Hematopoietic multipotent progenitor cell treated with erythropoietin and hydrocortisone succinate and interleukin-3 and kit ligand, for 4 days (in vitro differentiated cells): ENCODE measurements around the gene OR13A1.
"Not testable (repeated sequence)": the region's sequence is repeated elsewhere in the genome, so short reads cannot be mapped to it uniquely, and the experiment has no call there.

Experiments
- DNase-seq: peaks from one replicate; pipeline ENCODE4 v3.0.0-alpha.2; 2015

Gene OR13A1

DNA sequence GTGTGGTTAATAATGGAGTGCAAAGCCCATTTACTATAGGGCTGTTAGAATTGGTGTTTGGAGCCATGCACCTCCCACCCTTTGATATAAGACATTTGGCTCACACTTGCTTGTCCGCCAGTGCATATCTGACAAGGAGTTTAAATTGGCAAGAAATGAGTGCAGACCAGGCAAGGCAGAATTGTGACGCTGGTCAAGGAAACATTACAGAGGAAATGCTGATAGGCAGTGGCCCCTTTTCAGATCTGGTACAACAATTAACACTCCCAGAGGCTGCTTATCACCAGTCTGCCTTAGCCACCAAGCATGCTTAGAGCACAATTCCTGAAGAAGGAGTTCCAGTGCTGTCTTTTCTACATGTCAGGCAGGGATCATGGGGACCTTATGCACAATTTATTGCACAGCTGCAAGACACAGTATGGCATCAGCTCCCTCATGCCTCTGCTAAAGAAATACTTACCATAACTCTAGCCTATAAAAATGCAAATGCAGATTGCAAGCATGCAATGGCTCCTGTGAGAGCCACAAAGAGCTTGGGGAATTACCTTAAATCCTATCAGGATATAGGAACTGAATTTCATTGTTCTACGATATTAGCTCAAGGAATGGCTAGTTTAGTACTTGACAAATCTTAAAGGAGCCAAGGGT lies 35.2 kb downstream of the OR13A1 start:
- peak; percentile 70 for DNase-seq

- DNase-seq, result peak; percentile 13
Measured at GRCh38 chr10:45279682-45280081, 35.7 kb downstream of the OR13A1 start.

GRCh38 chr10:45278860-45279498 lies 36.4 kb downstream of the OR13A1 start:
- DNase-seq, result peak; percentile 94

- not testable (repeated sequence) for DNase-seq
Measured at GRCh38 chr10:45276146-45276545, 39.3 kb downstream of the OR13A1 start.

GRCh38 chr10:45274364-45274763 lies 41.0 kb downstream of the OR13A1 start:
- no peak for DNase-seq

- not testable (repeated sequence) for DNase-seq
Measured at GRCh38 chr10:45267777-45268176, 47.6 kb downstream of the OR13A1 start.

DNA sequence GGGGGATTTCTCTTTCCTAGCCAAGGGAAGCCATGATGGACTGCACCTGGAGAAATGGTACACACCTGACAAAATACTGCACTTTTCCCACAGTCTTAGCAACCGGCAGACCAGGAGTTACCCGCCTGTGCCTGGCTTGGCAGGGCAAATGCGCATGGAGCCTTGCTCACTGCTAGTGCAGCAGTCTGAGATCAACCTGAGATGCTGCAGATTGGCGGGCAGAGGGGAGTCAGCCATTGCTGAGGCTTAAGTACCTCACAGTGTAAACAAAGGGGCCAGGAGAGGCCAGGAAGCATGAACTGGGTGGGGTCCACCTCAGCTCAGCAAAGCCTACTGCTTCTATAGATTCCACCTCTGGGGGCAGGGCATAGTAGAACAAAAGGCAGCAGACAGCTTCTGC lies 49.4 kb downstream of the OR13A1 start:
- no peak for DNase-seq

DNA sequence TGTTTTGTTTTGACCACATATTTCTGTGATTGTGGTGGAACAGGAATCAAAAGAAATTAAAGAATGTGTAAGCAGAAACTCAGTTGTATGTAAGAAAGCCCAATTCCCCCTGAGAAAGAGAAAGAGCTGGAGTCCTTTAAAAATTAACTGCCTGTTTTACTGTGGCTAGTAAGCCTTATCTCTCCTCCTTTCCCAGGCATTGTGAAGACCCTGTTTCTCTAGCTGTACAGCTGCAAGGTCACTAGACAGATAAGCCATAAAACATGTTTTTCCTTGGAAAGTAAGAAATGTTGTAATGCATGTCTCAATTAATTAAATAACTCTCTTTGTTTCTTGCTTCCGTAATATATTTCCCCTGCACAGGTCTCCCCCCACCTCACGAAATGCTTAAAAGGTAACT lies 53.5 kb downstream of the OR13A1 start:
- DNase-seq, result peak; percentile 39

DNA sequence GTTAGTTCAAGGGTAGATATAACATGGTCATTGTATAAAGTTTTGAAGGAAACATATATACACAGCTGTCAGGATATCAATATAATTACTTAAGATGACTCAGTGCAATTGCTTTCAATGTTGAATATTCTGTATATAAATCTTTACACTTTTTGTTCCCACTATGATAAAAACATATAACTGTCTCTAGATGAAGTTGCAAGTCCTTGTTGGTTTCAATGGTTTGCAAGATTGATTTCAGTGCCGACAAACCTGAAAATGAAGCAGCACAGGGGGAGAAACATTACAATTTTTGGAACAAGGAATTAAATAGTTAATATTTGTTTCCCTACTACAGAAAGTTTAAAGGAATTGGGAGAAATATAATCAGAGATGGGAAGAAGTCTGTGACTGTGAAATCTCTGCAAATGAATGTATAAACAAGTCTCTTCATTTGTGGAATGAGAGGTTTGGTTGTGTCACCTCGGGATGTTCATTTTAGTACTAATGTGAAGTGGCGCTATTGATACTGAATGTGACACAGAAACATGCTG lies 54.1 kb downstream of the OR13A1 start:
- DNase-seq, result no peak

- not testable (repeated sequence) for DNase-seq
Measured at GRCh38 chr10:45260635-45261034, 54.8 kb downstream of the OR13A1 start.

DNA sequence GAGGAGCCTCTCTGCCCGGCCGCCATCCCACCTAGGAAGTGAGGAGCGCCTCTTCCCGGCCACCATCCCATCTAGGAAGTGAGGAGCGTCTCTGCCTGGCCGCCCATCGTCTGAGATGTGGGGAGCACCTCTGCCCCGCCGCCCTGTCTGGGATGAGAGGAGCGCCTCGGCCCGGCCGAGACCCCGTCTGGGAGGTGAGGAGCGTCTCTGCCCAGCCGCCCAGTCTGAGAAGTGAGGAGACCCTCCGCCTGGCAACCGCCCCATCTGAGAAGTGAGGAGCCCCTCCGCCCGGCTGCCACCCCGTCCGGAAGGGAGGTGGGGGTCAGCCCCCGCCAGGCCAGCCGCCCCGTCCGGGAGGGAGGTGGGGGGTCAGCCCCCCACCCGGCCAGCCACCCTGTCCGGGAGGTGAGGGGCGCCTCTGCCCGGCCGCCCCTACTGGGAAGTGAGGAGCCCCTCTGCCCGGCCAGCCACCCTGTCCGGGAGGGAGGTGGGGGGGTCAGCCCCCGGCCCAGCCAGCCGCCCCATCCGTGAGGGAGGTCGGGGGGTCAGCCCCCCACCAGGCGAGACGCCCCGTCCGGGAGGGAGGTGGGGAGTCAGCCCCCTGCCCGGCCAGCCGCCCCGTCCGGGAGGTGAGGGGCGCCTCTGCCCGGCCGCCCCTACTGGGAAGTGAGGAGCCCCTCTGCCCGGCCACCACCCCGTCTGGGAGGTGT lies 55.5 kb downstream of the OR13A1 start:
- DNase-seq, result not testable (repeated sequence)

GRCh38 chr10:45257600-45257999 lies 57.8 kb downstream of the OR13A1 start:
- no peak for DNase-seq

DNA sequence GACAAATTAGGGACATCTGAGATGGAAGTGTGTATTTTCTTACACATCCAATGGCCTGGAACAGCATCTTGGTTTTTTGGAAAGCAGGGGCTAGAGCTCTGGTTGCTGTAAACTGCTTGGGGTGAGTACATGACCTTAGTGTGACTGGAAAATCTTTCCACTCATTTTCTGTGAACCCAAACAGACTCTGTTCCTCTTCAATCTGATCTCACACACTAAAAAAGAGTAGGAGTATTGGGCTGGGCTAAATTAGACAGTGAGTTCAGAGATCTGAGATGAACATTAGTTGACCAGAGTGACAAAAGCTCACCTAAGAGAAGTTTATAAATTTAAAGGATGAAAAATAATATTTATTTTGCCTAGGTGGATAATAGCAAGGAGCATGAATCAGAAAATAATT lies 59.2 kb downstream of the OR13A1 start:
- no peak for DNase-seq

DNA sequence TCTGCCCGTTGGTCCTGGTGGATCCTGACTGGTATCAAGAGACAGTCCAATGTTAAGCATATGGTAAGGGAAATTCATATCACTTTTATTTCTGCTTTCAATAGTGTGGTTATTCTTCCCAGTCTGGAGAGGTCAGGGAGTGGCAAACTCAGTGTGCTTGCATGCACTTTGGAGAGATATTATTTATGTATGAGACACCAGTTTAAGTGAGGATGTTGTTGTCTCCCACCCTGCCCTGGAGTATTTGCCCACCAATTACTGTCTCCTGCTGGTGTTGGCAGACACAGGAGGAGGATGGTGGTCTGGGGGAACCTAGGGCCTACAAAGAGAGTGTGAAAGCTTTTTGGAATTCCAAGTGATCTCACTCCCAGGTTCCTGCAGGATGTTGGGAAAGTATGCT lies 59.7 kb downstream of the OR13A1 start:
- DNase-seq, result no peak

GRCh38 chr10:45254892-45255291 lies 60.5 kb downstream of the OR13A1 start:
- DNase-seq, result no peak

- no peak for DNase-seq
Measured at GRCh38 chr10:45253183-45253914, 62.1 kb downstream of the OR13A1 start.
